ENCODE results near the gene PLAAT1. TPM values are rescaled to one million over a fixed set of nuclear protein-coding genes. Genes with fewer than 3 reads are reported as not detected.

The PLAAT1 gene
- polyA plus RNA-seq, 3 donors: not detected

DNA sequence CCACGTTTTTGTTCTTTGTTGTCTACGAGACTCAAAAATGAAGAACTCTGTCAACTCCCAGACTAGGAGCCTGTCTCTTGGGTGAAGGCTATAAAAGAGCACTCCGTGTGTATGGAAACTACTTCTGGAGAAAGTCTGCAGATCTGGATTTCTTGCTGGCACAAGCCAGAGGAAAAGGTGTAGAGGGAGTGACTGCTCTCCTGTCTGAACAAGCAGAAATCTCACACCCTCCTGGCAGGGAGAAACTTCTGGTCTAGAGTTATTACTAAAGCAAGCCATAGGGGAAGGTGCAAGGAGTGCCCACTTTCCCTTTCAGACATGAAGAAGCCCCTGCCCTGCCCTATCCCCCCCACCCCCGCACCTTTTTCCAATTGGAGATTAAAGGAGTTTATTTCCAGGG lies 9.5 kb downstream of the PLAAT1 start:
- Histone ChIP-seq H4K20me1 (ENCODE audit: insufficient read depth, low read length) (no peaks in the 10 kb centered on the region), H3K9me3 (replicated peaks in 1 of 2; ENCODE audit: control insufficient read depth in 1 of 2, insufficient read depth in 1 of 2, low read length in 2 of 2) (peaks cover 10 to 32% of the 10 kb centered on the region in 2 donors), H2AFZ (ENCODE audit: insufficient read depth, low read depth, low read length, poor library complexity, severe bottlenecking) (no peak overlapping the region), H3K4me2 (replicated peaks; ENCODE audit: extremely low read depth, low read length, poor library complexity, severe bottlenecking) (no peak overlapping the region), H3K9ac (ENCODE audit: insufficient read depth, low read length, poor library complexity, severe bottlenecking) (no peak overlapping the region), H3K4me1 (ENCODE audit: control insufficient read depth in 1 of 2, insufficient read depth in 2 of 2, low read length in 2 of 2) (no peaks in the 10 kb centered on the region), H3K36me3 (replicated peaks in 1 of 2; ENCODE audit: control insufficient read depth in 1 of 2, insufficient read depth in 2 of 2, low read length in 2 of 2) (no peaks in the 10 kb centered on the region), H3K4me3 (replicated peaks in 1 of 3; ENCODE audit: low read depth in 2 of 3, low read length in 3 of 3) (no peak overlapping the region), H3K27ac (ENCODE audit: low read depth in 1 of 2, low read length in 2 of 2) (no peak overlapping the region), H3K79me2 (ENCODE audit: insufficient read depth, low read length) (no peaks in the 10 kb centered on the region), H3K27me3 (ENCODE audit: control insufficient read depth in 2 of 2, insufficient read depth in 2 of 2, low read length in 2 of 2) (no peaks in the 10 kb centered on the region)
- Mint-ChIP-seq H3K27me3 (ENCODE audit: low read depth in 3 of 3) (peaks cover 0 to 1% (median 0%) of the 10 kb centered on the region in 3 donors), H3K9me3 (peaks cover 16 to 35% (median 23%) of the 10 kb centered on the region in 7 donors), H3K4me1 (no peaks in the 10 kb centered on the region), H3K36me3 (no peaks in the 10 kb centered on the region), H3K4me3 (no peak overlapping the region), H3K27ac (no peak overlapping the region)
- DNase-seq: no peak
- TF ChIP-seq, protein P1, sequence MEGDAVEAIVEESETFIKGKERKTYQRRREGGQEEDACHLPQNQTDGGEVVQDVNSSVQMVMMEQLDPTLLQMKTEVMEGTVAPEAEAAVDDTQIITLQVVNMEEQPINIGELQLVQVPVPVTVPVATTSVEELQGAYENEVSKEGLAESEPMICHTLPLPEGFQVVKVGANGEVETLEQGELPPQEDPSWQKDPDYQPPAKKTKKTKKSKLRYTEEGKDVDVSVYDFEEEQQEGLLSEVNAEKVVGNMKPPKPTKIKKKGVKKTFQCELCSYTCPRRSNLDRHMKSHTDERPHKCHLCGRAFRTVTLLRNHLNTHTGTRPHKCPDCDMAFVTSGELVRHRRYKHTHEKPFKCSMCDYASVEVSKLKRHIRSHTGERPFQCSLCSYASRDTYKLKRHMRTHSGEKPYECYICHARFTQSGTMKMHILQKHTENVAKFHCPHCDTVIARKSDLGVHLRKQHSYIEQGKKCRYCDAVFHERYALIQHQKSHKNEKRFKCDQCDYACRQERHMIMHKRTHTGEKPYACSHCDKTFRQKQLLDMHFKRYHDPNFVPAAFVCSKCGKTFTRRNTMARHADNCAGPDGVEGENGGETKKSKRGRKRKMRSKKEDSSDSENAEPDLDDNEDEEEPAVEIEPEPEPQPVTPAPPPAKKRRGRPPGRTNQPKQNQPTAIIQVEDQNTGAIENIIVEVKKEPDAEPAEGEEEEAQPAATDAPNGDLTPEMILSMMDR (IDR thresholded peaks at IDR 0.05): no peak
- intact Hi-C loops (cut with micrococcal nuclease): no loop called here
- no CpG with 5 or more reads among the region's 4 CpGs for WGBS (ENCODE audit: insufficient coverage)

DNA sequence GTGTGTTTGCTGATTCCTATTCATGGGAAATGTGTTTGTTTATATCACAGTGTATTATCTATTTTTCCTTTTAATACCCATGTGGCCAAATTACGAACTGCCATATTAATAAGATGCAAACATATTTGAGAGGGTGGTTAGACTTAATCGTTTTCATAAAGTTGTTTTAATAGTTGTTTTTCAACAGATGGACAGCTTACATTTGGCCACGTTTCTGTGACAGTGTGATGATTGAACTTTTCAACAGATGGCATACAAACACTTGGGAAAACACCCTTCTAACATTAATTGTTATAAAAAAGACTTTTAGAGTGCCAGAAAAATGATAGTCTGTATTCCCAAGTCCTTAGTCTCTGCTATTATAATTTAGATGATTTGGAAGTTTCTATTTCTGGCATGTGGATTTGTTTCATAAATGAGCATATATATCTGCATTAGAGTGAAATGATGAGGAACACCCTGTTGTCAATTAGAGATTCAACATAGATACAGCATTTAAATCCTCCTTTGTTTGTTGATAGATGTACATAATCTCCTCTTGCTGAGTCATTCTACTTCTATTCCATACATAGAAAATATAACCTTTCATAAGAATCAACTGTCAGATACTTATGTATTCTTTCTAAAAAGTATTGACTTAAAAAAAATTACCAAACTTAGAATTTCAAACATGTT lies 13.1 kb downstream of the PLAAT1 start:
- H3K4me1 ChIP-seq (ENCODE audit: control insufficient read depth in 1 of 2, insufficient read depth in 2 of 2, low read length in 2 of 2): no peaks in the 10 kb centered on the region
- H3K79me2 ChIP-seq (ENCODE audit: insufficient read depth, low read length): no peaks in the 10 kb centered on the region
- no peak for DNase-seq
- no peaks in the 10 kb centered on the region for H4K20me1 ChIP-seq (ENCODE audit: insufficient read depth, low read length)
- H3K4me3 Mint-ChIP-seq: no peak overlapping the region
- peaks cover 0 to 1% (median 0%) of the 10 kb centered on the region in 3 donors for H3K27me3 Mint-ChIP-seq (ENCODE audit: low read depth in 3 of 3)
- no peak overlapping the region for H3K9ac ChIP-seq (ENCODE audit: insufficient read depth, low read length, poor library complexity, severe bottlenecking)
- no peak overlapping the region for H3K27ac ChIP-seq (ENCODE audit: low read depth in 1 of 2, low read length in 2 of 2)
- H3K27ac Mint-ChIP-seq: no peak overlapping the region
- intact Hi-C loops (cut with micrococcal nuclease): no loop called here
- H3K36me3 ChIP-seq (replicated peaks in 1 of 2; ENCODE audit: control insufficient read depth in 1 of 2, insufficient read depth in 2 of 2, low read length in 2 of 2): no peaks in the 10 kb centered on the region
- no peaks in the 10 kb centered on the region for H3K27me3 ChIP-seq (ENCODE audit: control insufficient read depth in 2 of 2, insufficient read depth in 2 of 2, low read length in 2 of 2)
- H3K4me3 ChIP-seq (replicated peaks in 1 of 3; ENCODE audit: low read depth in 2 of 3, low read length in 3 of 3): no peak overlapping the region
- no peaks in the 10 kb centered on the region for H3K4me1 Mint-ChIP-seq
- peaks cover 7 to 25% (median 19%) of the 10 kb centered on the region in 7 donors for H3K9me3 Mint-ChIP-seq
- no peak overlapping the region for H3K4me2 ChIP-seq (replicated peaks; ENCODE audit: extremely low read depth, low read length, poor library complexity, severe bottlenecking)
- peaks cover 10 to 21% of the 10 kb centered on the region in 2 donors for H3K9me3 ChIP-seq (replicated peaks in 1 of 2; ENCODE audit: control insufficient read depth in 1 of 2, insufficient read depth in 1 of 2, low read length in 2 of 2)
- TF ChIP-seq, protein P1 (IDR thresholded peaks at IDR 0.05): no peak
- no CpG with 5 or more reads among the region's 3 CpGs for WGBS (ENCODE audit: insufficient coverage)
- H3K36me3 Mint-ChIP-seq: no peaks in the 10 kb centered on the region
- no peak overlapping the region for H2AFZ ChIP-seq (ENCODE audit: insufficient read depth, low read depth, low read length, poor library complexity, severe bottlenecking)
